IPS DF 6.9 (cell line): Measurements from ENCODE around the gene SLC27A5.
A peak's percentile ranks its signal among the peaks of the same experiment; 100 is the strongest.
"Not testable (repeated sequence)": the region's sequence is repeated elsewhere in the genome, so short reads cannot be mapped to it uniquely, and the experiment has no call there.

ENCODE experiments used
- DNase-seq: peaks from one replicate; pipeline ENCODE4 v3.0.0-alpha.2; 2013; ENCODE audit warnings: low read depth, low spot score
- H3K27ac ChIP-seq: one replicate; pipeline ENCODE4 v1.5.1; 2013; ENCODE audit warnings: low read length, control low read depth
- H3K27me3 ChIP-seq: 2 replicates; pipeline ENCODE4 v1.6.1; 2013; ENCODE audit warnings: mild to moderate bottlenecking, low read length; ENCODE audit not compliant: control insufficient read depth, insufficient read depth
- H3K36me3 ChIP-seq: 2 replicates; pipeline ENCODE4 v1.6.1; 2013; ENCODE audit warnings: low read length; ENCODE audit not compliant: control insufficient read depth, insufficient read depth
- H3K4me1 ChIP-seq: 2 replicates; pipeline ENCODE4 v1.6.1; 2013; ENCODE audit warnings: low read length; ENCODE audit not compliant: control insufficient read depth, insufficient read depth
- H3K4me3 ChIP-seq: 2 replicates; pipeline ENCODE4 v1.5.1; 2013; ENCODE audit warnings: mild to moderate bottlenecking, low read length
- H3K9me3 ChIP-seq: 2 replicates; pipeline ENCODE4 v1.6.1; 2013; ENCODE audit warnings: low read length, inconsistent platforms; ENCODE audit not compliant: control insufficient read depth, insufficient read depth
- WGBS: extraction: QIAGEN DNeasy Blood & Tissue Kit; methylation state at CpG from one replicate; pipeline ENCODE4 v1.1.7; 2013; ENCODE audit warnings: mixed read lengths, missing lambda C conversion rate; ENCODE audit not compliant: insufficient read length, insufficient coverage; 5-methylcytosine and 5-hydroxymethylcytosine counted together

The SLC27A5 gene

DNA sequence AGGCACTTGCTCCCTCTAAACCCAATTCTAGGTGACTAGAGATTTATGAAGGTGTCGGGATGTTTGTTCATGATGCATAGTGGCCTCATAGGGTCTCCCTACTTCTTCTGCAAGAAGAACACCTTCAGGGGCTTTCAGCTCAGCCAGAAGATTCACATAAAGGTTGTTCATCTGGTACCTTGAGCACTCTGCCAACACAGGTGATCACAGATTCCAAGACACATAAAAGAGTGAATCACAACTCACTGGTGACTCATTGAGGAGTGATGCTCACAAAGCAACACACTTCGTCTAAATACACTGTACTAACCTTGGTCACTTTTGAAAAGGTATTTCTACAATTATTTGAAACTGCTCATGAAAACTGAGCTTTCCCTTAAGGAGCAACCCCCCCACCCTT lies 51.8 kb downstream of the SLC27A5 start:
- no peaks in the 10 kb centered on the region for H3K4me1 ChIP-seq
- no peak overlapping the region for H3K4me3 ChIP-seq
- no peak overlapping the region for H3K27ac ChIP-seq
- no CpG with 5 or more reads among the region's 2 CpGs for WGBS
- no peaks in the 10 kb centered on the region for H3K36me3 ChIP-seq
- H3K27me3 ChIP-seq = no peaks in the 10 kb centered on the region; the same call in 1 of the 2 replicates
- no peak for DNase-seq
- no peaks in the 10 kb centered on the region for H3K9me3 ChIP-seq

DNA sequence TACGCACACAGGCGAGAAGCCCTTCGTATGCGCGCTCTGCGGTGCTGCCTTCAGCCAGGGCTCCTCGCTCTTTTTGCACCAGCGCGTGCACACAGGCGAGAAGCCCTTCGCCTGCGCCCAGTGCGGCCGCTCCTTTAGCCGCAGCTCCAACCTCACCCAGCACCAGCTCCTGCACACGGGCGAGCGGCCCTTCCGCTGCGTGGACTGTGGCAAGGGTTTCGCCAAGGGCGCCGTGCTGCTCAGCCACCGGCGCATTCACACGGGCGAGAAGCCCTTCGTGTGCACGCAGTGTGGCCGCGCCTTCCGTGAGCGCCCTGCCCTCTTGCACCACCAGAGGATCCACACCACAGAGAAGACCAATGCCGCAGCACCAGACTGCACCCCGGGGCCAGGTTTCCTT lies 55.7 kb downstream of the SLC27A5 start:
- no peaks in the 10 kb centered on the region for H3K9me3 ChIP-seq
- H3K27ac ChIP-seq = no peak overlapping the region
- no CpG with 5 or more reads among the region's 35 CpGs for whole genome bisulfite sequencing
- no peaks in the 10 kb centered on the region for H3K4me1 ChIP-seq
- no peaks in the 10 kb centered on the region; the same call in 1 of the 2 replicates for H3K27me3 ChIP-seq
- DNase-seq = no peak
- H3K36me3 ChIP-seq = no peaks in the 10 kb centered on the region
- no peak overlapping the region for H3K4me3 ChIP-seq

DNA sequence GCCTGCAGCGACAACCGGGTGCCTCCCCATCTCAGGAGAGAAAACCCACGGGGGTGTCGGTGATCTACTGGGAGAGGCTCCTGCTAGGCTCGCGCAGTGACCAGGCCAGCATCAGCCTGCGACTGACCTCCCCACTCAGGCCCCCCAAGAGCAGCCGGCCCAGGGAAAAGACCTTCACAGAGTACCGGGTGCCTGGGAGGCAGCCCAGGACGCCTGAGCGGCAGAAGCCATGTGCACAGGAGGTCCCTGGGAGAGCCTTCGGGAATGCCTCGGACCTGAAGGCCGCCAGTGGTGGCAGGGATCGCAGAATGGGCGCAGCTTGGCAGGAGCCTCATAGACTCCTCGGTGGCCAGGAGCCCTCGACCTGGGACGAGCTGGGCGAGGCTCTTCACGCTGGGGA lies 56.5 kb downstream of the SLC27A5 start:
- Histone ChIP-seq H3K27ac (no peak overlapping the region), H3K9me3 (no peaks in the 10 kb centered on the region), H3K27me3 (peaks cover 3% of the 10 kb centered on the region), H3K36me3 (no peaks in the 10 kb centered on the region), H3K4me3 (no peak overlapping the region), H3K4me1 (no peaks in the 10 kb centered on the region)
- no peak for DNase-seq
- no CpG with 5 or more reads among the region's 21 CpGs for WGBS

DNA sequence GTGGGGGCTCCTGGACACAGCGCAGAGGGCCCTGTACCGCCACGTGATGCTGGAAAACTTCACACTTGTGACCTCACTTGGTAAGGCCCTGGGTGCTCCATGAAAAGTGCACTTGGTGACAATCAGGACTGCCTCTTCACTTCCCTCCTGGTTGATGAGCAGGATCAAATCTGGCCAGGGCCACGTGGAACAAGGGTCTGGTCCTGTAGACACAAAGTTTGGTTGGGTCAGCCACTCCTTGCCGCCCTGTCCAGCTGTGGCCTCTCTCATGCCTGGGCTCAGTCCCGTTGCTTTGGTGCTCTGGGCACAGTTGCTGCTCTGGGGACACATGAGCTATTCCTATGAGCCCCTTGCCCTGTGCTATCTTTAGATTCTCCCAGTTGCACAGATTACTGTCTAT lies 58.0 kb downstream of the SLC27A5 start:
- Histone ChIP-seq H3K36me3 (no peaks in the 10 kb centered on the region), H3K4me3 (no peak overlapping the region), H3K27me3 (peaks cover 3% of the 10 kb centered on the region; the same call in 1 of the 2 replicates), H3K9me3 (peaks cover 2% of the 10 kb centered on the region; the same call in 1 of the 2 replicates), H3K27ac (no peak overlapping the region), H3K4me1 (no peaks in the 10 kb centered on the region)
- no CpG with 5 or more reads among the region's 6 CpGs for WGBS
- DNase-seq = no peak

DNA sequence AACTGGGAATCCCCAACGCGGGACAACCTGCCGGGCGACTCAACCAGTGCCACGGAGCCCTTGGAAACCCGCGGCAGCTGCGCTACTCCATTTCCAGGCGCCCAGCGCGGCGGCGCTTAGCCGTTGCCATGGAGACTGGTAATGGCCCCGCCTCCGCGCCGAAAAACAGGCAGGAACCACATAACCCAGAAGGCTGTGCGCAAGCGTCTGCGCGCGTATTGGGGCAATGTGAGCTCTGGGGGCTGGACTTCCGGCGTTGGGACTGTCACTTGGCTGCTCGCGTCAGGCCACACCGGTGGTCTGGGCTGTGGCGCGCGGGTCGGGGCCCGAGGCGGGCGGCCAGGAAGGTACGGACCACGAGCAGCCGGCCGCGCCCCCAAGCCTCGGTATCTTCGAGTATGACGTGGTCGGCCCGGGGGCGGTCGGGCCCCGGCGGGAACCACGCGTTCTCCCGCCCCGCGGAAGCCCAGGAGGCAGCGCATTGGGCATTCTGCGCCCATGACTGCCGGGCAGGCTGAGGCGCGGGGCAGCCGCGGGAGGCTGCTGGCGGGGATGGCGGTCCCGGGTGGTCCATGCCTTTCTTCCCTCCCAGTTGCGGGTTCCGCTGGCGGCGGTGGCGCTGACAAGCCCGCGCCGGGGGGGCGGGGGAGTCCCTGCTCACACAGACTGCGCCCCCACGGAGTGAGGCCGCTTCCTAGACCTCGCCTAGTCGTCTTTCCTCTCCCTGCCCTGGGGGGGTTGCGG lies 60.3 kb downstream of the SLC27A5 start, which contains the start of gene ZNF324B:
TSS of gene ZNF324B (plus strand) at position 265 of the 744 bp plus-strand sequence. CDS start 2,080 bp downstream, outside the sequence.
- Histone ChIP-seq H3K9me3 (peaks cover 2% of the 10 kb centered on the region; the same call in 1 of the 2 replicates), H3K36me3 (no peaks in the 10 kb centered on the region), H3K4me3 (peak within 1 kb of the TSS; percentile 51; the same call in 1 of the 2 replicates), H3K4me1 (no peaks in the 10 kb centered on the region), H3K27me3 (peaks cover 3% of the 10 kb centered on the region; the same call in 1 of the 2 replicates), H3K27ac (no peak within 1 kb of the TSS)
- WGBS = no CpG with 5 or more reads among the region's 79 CpGs
- peak; percentile 95 for DNase-seq

DNA sequence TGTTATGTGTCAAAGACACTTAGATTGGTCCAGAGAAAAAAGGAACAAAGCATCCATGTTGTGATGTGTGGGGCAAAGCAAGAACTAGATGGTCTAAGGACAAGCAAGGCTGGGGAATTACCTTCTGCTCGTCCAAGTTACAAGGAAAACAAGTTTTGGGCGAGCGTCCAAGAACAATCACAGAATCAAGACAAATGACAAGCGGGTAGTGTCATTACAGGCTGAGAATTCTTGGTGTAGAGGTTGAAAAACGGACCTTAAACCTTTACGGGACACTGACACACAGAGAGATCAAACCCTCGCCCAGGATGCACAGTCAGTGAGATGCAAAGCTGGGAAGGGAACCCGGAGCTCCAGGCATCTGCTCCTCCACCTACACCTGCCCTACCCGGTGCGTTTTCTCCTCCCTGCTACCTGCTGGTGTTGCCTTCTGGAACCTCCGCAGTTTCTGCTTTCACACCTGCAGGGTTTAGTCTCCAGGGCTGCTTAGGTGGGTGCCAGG lies 60.9 kb downstream of the SLC27A5 start:
- no peak overlapping the region for H3K27ac ChIP-seq
- H3K27me3 ChIP-seq = peaks cover 3% of the 10 kb centered on the region; the same call in 1 of the 2 replicates
- H3K4me3 ChIP-seq = peak overlapping the region; percentile 30; the same call in 1 of the 2 replicates
- DNase-seq = no peak
- no CpG with 5 or more reads among the region's 11 CpGs for WGBS
- no peaks in the 10 kb centered on the region for H3K36me3 ChIP-seq
- H3K4me1 ChIP-seq = no peaks in the 10 kb centered on the region
- H3K9me3 ChIP-seq = peaks cover 2% of the 10 kb centered on the region; the same call in 1 of the 2 replicates

DNA sequence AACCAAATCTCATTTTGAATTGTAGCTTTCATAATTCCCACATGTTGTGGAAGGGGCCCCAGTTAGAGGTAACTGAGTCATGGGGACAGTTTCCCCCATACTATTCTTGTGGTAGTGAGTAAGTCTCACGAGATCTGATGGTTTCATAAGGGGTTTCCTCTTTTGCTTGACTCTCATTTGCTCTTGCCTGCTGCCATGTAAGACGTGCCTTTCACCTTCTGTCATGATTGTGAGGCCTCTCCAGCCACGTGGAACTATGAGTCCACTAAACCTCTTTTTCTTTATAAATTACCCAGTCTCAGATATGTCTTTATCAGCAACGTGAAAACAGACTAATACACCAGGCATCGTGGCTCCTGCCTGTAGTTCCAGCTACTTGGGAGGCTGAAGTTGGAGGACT lies 61.8 kb downstream of the SLC27A5 start:
- not testable (repeated sequence) for H3K27ac ChIP-seq, H3K27me3 ChIP-seq, H3K36me3 ChIP-seq, H3K9me3 ChIP-seq, DNase-seq, H3K4me3 ChIP-seq, H3K4me1 ChIP-seq
- WGBS = no CpG with 5 or more reads among the region's 5 CpGs

DNA sequence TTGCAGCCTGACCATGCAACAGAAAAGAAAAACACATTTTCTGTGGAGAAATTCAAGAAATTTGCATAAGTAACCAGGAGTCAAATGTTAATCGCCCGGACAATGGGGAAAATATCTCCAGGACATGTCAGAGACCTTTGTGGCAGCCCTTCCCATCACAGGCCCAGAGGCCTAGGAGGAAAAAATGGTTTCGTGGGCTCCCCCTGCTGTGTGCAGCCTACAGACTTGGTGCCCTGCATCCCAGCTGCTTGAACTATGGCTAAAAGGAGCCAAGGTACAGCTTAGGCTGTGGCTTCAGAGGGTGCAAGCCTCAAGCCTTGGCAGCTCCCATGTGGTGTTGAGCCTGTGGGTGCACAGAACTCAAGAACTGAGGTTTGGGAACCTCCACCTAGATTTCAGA lies 62.9 kb downstream of the SLC27A5 start:
- not testable (repeated sequence) for H3K4me3 ChIP-seq
- WGBS = no CpG with 5 or more reads among the region's 3 CpGs

More for the DNA sequence above, 62.9 kb downstream of the SLC27A5 start:
- H3K27me3 ChIP-seq, H3K36me3 ChIP-seq, H3K4me1 ChIP-seq, DNase-seq, H3K9me3 ChIP-seq, H3K27ac ChIP-seq: not testable (repeated sequence)
